GM23338 (cell line): ENCODE measurements around the gene NRCAM. TPM values are rescaled to one million over a fixed set of nuclear protein-coding genes. Genes with fewer than 3 reads are reported as not detected.

ENCODE experiments used
- ATAC-seq: fragments of 200-7000 bp; cut with Tn5 transposase; 3 replicates; pipeline ENCODE4 v1.9.1; 2020
- DNase-seq: peaks from one replicate; pipeline ENCODE4 v3.0.0-alpha.2; 2015; ENCODE audit warnings: low spot score
- H2AFZ ChIP-seq: fragments of 200-600 bp; sonication (generic); 2 replicates; pipeline ENCODE4 v1.8.0; 2016; ENCODE audit warnings: antibody characterized with exemption, mild to moderate bottlenecking, moderate library complexity
- H3F3A ChIP-seq: fragments of 200-600 bp; sonication (generic); replicated peaks from 2 replicates; pipeline ENCODE4 v1.8.0; 2017; ENCODE audit warnings: antibody characterized with exemption, mixed run types, low read depth
- H3K27ac ChIP-seq: fragments of 200-600 bp; sonication (generic); 2 replicates; pipeline ENCODE4 v1.6.1; 2016; ENCODE audit warnings: low read depth
- H3K27me3 ChIP-seq: fragments of 200-600 bp; sonication (generic); 2 replicates; pipeline ENCODE4 v1.8.0; 2016; ENCODE audit warnings: mild to moderate bottlenecking, mixed run types, moderate library complexity; ENCODE audit not compliant: insufficient read depth
- H3K36me3 ChIP-seq: fragments of 200-600 bp; sonication (generic); 2 replicates; pipeline ENCODE4 v1.8.0; 2016; ENCODE audit warnings: mild to moderate bottlenecking; ENCODE audit not compliant: insufficient read depth
- H3K4me1 ChIP-seq: fragments of 200-600 bp; sonication (generic); 2 replicates; pipeline ENCODE4 v1.8.0; 2016; ENCODE audit warnings: mild to moderate bottlenecking, moderate library complexity; ENCODE audit not compliant: insufficient read depth
- H3K4me2 ChIP-seq: fragments of 200-600 bp; sonication (generic); 2 replicates; pipeline ENCODE4 v1.7.1; 2017; ENCODE audit warnings: mixed run types
- H3K4me3 ChIP-seq: fragments of 200-600 bp; sonication (generic); 2 replicates; pipeline ENCODE4 v1.6.1; 2016; ENCODE audit warnings: mixed run types
- H3K79me2 ChIP-seq: fragments of 200-600 bp; sonication (generic); replicated peaks from 2 replicates; pipeline ENCODE4 v1.8.0; 2017; ENCODE audit warnings: mild to moderate bottlenecking; ENCODE audit not compliant: insufficient read depth
- H3K9me2 ChIP-seq: fragments of 200-600 bp; sonication (generic); 2 replicates; pipeline ENCODE4 v1.8.0; 2017; ENCODE audit not compliant: insufficient read depth
- H4K20me1 ChIP-seq: fragments of 200-600 bp; sonication (generic); replicated peaks from 2 replicates; pipeline ENCODE4 v1.8.0; 2017; ENCODE audit warnings: mild to moderate bottlenecking; ENCODE audit not compliant: insufficient read depth
- H3K27ac Mint-ChIP-seq: 2 replicates; pipeline ENCODE4 v1.8.0; 2020; ENCODE audit warnings: inconsistent platforms, mild to moderate bottlenecking, moderate library complexity, mixed read lengths
- H3K27me3 Mint-ChIP-seq: 3 replicates; pipeline ENCODE4 v1.8.0; 2022; ENCODE audit warnings: low read depth, mild to moderate bottlenecking, moderate library complexity, mixed read lengths, inconsistent platforms; ENCODE audit not compliant: insufficient read depth, poor library complexity
- H3K36me3 Mint-ChIP-seq: 3 replicates; pipeline ENCODE4 v1.8.0; 2021; ENCODE audit warnings: low read depth, mild to moderate bottlenecking, inconsistent platforms, moderate library complexity, mixed read lengths
- H3K4me1 Mint-ChIP-seq: 3 replicates; pipeline ENCODE4 v1.8.0; 2020; ENCODE audit warnings: mild to moderate bottlenecking, inconsistent platforms, mixed read lengths
- H3K4me3 Mint-ChIP-seq: 3 replicates; pipeline ENCODE4 v1.8.0; 2021; ENCODE audit warnings: moderate library complexity, mild to moderate bottlenecking, inconsistent platforms, mixed read lengths
- H3K9me3 Mint-ChIP-seq: 3 replicates; pipeline ENCODE4 v1.8.0; 2020; ENCODE audit warnings: moderate library complexity, mild to moderate bottlenecking, inconsistent platforms, mixed read lengths
- CREB1 ChIP-seq: fragments of 250-450 bp; sonication (Bioruptor Pico); IDR thresholded peaks from 2 replicates; pipeline ENCODE4 v1.5.0; 2020; ENCODE audit warnings: low read depth, mild to moderate bottlenecking, moderate library complexity
- CTCF ChIP-seq, 2 experiments: fragments of 200-600 bp in 1 of 2; sonication (generic) in 1 of 2; conservative IDR thresholded peaks; 2 replicates each; pipeline versions ENCODE4 v1.5.1 to v1.6.1; 2016 to 2017; ENCODE audit warnings: antibody characterized with exemption in 2 of 2, low read depth in 2 of 2, mild to moderate bottlenecking in 2 of 2, moderate library complexity in 1 of 2
- ETS1 ChIP-seq: IDR thresholded peaks from 2 replicates; pipeline ENCODE4 v1.6.1; 2016; ENCODE audit warnings: antibody characterized with exemption
- EZH2 ChIP-seq: fragments of 200-600 bp; sonication (generic); IDR thresholded peaks from one replicate; pipeline ENCODE4 v1.8.0; 2017; ENCODE audit warnings: antibody characterized with exemption, mild to moderate bottlenecking, low read depth; ENCODE audit not compliant: unreplicated experiment
- EZH2phosphoT487 ChIP-seq: fragments of 200-600 bp; sonication (generic); IDR thresholded peaks from one replicate; pipeline ENCODE4 v1.8.1; 2018; ENCODE audit warnings: antibody characterized with exemption; ENCODE audit not compliant: unreplicated experiment
- JUNB ChIP-seq: IDR thresholded peaks from one replicate; pipeline ENCODE4 v1.6.1; 2016; ENCODE audit warnings: antibody characterized with exemption; ENCODE audit not compliant: unreplicated experiment
- NANOG ChIP-seq: IDR thresholded peaks from 2 replicates; pipeline ENCODE4 v1.6.1; 2016; ENCODE audit warnings: antibody characterized with exemption, borderline replicate concordance
- POLR2AphosphoS5 ChIP-seq: IDR thresholded peaks from 2 replicates; pipeline ENCODE4 v1.6.1; 2016; ENCODE audit warnings: antibody characterized with exemption, low read depth
- REST ChIP-seq: IDR thresholded peaks from one replicate; pipeline ENCODE4 v1.6.1; 2018; ENCODE audit warnings: antibody characterized with exemption; ENCODE audit not compliant: unreplicated experiment
- STAT1 ChIP-seq: IDR thresholded peaks from one replicate; pipeline ENCODE4 v1.6.1; 2016; ENCODE audit warnings: antibody characterized with exemption; ENCODE audit not compliant: unreplicated experiment
- ZNF114 ChIP-seq: fragments of 250-450 bp; sonication (Bioruptor Pico); IDR thresholded peaks from 2 replicates; pipeline ENCODE4 v1.5.0; 2020; ENCODE audit warnings: mild to moderate bottlenecking, moderate library complexity
- ZNF331 ChIP-seq: fragments of 250-450 bp; sonication (Bioruptor Pico); IDR thresholded peaks from 2 replicates; pipeline ENCODE4 v1.5.0; 2020; ENCODE audit warnings: low read depth, mild to moderate bottlenecking, moderate library complexity
- ZNF462 ChIP-seq: fragments of 250-450 bp; sonication (Bioruptor Pico); IDR thresholded peaks from 2 replicates; pipeline ENCODE4 v1.5.0; 2020; ENCODE audit warnings: mild to moderate bottlenecking, moderate library complexity
- polyA plus RNA-seq: library from polyadenylated mRNA; unstranded; fragments of >200 nt; fragmentation: Nextera tagmentation; extraction: Ambion mirVana; gene quantifications from 2 replicates; pipeline ENCODE4 v1.2.1, GENCODE V29; 2016
- total RNA-seq: library from RNA; depleted of rRNA; stranded (reverse); fragments of >200 nt; shearing (Covaris generic); gene quantifications from 2 replicates; pipeline ENCODE4 v1.2.3, GENCODE V29; 2014

The NRCAM gene
- total and polyA plus RNA-seq, 2 experiments from 2014 or later, result 2.5 to 6.8 TPM

GRCh38 chr7:108434010-108434409 lies 22.2 kb downstream of the NRCAM start:
- no peak overlapping the region for H3K4me2 ChIP-seq

More at GRCh38 chr7:108434010-108434409, 22.2 kb downstream of the NRCAM start:
- H3K36me3 Mint-ChIP-seq, result peaks cover 6% of the 10 kb centered on the region; the same call in 2 of the 3 replicates
- DNase-seq, result no peak
- TF ChIP-seq ZNF462 (no peak), POLR2AphosphoS5 (no peak), CREB1 (CRISPR knock-in tag) (no peak), ZNF114 (no peak), REST (no peak), ETS1 (no peak), ZNF331 (CRISPR knock-in tag) (no peak), CTCF (conservative IDR thresholded peaks at IDR 0.05; ENCODE audit: low read depth in 2 of 2) (no peak), STAT1 (no peak), EZH2 (no peak), EZH2phosphoT487 (no peak), NANOG (no peak), JUNB (no peak)
- Histone ChIP-seq H3K79me2 (no peaks in the 10 kb centered on the region), H3F3A (no peaks in the 10 kb centered on the region), H3K4me3 (no peak overlapping the region), H3K36me3 (no peaks in the 10 kb centered on the region), H3K4me1 (no peaks in the 10 kb centered on the region), H2AFZ (no peak overlapping the region), H3K27me3 (no peaks in the 10 kb centered on the region), H3K27ac (no peak overlapping the region), H3K9me2 (no peaks in the 10 kb centered on the region), H4K20me1 (no peaks in the 10 kb centered on the region)
- ATAC-seq, result no peak
- H3K27me3 Mint-ChIP-seq, result peaks cover 2% of the 10 kb centered on the region
- no peak overlapping the region for H3K4me3 Mint-ChIP-seq
- H3K27ac Mint-ChIP-seq, result no peak overlapping the region
- H3K9me3 Mint-ChIP-seq, result peaks cover 3% of the 10 kb centered on the region; the same call in 1 of the 3 replicates
- no peaks in the 10 kb centered on the region for H3K4me1 Mint-ChIP-seq
